Activated CD8-positive, alpha-beta memory T cell treated with anti-CD3 and anti-CD28 coated beads, Interleukin-2, amount 50 U/mL, for 4 hours (primary cell): ENCODE results near the gene GNE.
"Not testable (repeated sequence)": the region's sequence is repeated elsewhere in the genome, so short reads cannot be mapped to it uniquely, and the experiment has no call there.

Source experiments
- DNase-seq: peaks from one replicate; pipeline ENCODE4 v3.0.0-alpha.2; 2020

The GNE gene

DNA sequence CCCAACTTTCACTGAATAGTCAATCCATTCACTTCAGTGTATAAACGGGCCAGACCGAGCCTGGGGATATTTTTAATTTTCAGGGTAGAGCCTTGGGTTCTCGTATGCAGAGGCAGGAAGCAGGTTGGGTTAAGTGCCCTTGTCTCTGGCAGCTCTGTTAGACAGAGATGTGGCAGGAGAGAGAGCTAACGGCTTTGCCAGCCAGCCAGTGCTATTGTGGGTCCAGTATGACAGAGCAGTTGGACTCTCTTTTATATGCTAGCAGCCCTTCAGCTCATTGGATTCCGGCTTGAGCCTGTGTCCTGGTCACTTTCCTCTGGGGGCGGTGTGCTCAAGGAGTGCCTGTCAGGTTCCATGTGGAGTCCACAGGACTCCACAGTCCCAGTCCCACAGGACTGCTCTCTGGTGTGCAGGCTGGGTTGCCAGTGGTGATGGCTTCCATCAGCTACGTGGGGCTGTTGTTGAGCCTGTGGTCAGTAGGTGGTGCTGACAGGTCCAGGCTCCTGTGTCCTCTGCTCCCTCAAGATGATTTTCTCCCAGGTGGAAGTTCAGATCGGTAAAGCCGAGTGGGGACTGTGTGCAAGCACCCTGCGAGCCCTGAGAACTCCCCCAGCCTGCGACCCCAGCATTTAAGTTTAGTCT is 53.2 kb downstream of the GNE start:
- DNase-seq = no peak

GRCh38 chr9:36194326-36195000 is 63.8 kb downstream of the GNE start:
- DNase-seq = no peak

- no peak for DNase-seq
Measured at GRCh38 chr9:36193023-36193422, 65.2 kb downstream of the GNE start.

- DNase-seq = no peak
Measured at GRCh38 chr9:36192196-36192595, 66.1 kb downstream of the GNE start.

- DNase-seq = no peak
Measured at GRCh38 chr9:36191686-36192085, 66.6 kb downstream of the GNE start.

GRCh38 chr9:36191290-36191645 is 67.0 kb downstream of the GNE start:
- peak; percentile 40 for DNase-seq

DNA sequence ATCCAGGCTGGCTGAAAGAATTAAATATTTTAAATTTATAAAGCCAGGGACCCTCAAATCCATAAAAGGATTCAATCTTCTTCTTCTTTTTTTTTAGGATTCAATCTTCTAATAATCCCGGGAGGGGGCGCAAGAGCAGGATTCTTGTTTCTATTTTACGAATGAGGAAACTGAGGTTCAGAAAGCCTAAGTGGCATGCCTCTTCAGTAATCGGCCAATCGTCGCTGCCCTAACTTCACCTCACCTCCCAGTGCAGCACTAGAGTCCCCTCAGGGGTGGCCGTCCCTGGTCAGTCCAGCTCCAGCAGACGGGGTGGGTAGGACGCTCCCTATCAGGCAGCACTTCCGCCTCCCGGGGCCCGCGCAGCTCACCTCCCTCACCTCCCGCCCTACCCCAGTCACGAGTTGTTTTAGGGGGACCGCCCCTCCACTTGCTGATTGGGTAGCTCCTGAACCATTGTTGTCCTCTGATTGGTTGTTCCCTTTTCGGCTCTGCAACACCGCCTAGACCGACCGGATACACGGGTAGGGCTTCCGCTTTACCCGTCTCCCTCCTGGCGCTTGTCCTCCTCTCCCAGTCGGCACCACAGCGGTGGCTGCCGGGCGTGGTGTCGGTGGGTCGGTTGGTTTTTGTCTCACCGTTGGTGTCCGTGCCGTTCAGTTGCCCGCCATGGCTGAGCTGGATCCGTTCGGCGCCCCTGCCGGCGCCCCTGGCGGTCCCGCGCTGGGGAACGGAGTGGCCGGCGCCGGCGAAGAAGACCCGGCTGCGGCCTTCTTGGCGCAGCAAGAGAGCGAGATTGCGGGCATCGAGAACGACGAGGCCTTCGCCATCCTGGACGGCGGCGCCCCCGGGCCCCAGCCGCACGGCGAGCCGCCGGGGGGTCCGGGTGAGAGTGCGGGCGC is 67.6 kb downstream of the GNE start, which contains the start of gene CLTA:
Gene CLTA, plus strand, starts transcription at position 534 of the 902 bp plus-strand sequence. Its CDS starts 136 bp downstream, at position 670.
- DNase-seq = peak; percentile 89

- no peak for DNase-seq
Measured at GRCh38 chr9:36189976-36190375, 68.3 kb downstream of the GNE start.

- DNase-seq = no peak
Measured at GRCh38 chr9:36188212-36188611, 70.0 kb downstream of the GNE start.

- DNase-seq = no peak
Measured at GRCh38 chr9:36187414-36187813, 70.8 kb downstream of the GNE start.

DNA sequence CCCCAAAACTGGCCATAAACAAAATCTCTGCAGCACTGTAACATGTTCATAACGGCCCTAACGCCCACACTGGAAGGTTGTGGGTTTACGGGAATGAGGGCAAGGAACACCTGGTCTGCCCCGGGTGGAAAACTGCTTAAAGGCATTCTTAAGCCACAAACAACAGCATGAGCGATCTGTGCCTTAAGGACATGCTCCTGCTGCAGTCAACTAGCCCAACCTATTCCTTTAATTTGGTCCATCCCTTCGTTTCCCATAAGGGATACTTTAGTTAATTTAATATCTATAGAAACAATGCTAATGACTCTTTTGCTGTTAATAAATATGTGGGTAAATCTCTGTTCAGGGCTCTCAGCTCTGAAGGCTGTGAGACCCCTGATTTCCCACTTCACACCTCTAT is 78.0 kb downstream of the GNE start:
- DNase-seq = not testable (repeated sequence)

GRCh38 chr9:36177571-36177970 is 80.7 kb downstream of the GNE start:
- DNase-seq = no peak

DNA sequence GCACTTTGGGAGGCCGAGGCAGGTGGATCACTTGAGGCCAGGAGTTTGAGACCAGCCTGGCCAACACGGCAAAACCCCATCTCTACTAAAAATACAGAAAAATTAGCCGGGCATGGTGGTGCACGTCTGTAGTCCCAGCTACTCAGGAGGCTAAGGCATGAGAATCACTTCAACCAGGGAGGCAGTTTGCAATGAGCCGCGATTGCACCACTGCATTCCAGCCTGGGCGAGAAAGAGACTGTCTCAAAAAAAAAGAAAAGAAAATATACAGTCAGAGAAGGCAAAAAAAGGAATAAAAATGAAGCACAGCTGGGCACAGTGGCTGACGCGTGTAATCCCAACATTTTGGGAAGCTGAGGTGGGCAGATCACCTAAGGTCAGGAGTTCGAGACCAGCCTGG is 81.8 kb downstream of the GNE start:
- not testable (repeated sequence) for DNase-seq

DNA sequence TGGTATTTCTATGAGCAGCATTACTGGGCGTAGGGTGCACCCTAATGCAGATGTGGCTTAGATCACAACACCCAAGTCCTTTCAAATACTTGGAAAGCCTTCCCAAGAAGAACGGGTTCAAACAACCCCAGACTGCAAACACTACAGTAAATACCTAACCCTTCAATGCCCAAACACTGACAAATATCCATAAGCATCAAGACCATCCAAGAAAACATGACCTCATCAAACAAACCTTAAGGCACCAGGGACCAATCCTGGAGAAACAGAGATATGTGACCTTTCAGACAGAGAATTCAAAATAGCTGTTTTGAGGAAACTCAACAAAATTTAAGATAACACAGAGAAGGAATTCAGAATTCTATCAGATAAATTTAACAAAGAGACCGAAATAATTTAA is 83.0 kb downstream of the GNE start:
- DNase-seq = not testable (repeated sequence)

DNA sequence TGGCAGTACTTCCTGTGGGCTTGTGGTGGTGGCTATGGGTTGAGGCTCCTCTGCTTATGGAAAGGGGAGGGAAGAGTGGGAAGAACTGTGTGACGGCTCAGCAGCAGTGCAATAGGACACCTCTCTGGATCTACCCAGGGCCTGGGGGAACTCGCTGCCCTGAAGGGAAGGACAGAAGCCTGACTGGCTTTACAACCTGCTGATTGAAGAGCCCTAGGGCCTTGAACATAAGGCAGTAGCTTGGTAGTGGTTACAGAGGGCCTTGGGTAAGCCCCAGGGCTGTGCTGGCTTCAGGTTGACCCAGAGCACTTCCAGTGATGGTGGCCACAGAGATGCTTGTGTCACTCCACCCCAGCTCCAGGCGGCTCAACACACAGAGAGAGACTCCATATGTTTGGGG is 83.5 kb downstream of the GNE start:
- DNase-seq = no peak

DNA sequence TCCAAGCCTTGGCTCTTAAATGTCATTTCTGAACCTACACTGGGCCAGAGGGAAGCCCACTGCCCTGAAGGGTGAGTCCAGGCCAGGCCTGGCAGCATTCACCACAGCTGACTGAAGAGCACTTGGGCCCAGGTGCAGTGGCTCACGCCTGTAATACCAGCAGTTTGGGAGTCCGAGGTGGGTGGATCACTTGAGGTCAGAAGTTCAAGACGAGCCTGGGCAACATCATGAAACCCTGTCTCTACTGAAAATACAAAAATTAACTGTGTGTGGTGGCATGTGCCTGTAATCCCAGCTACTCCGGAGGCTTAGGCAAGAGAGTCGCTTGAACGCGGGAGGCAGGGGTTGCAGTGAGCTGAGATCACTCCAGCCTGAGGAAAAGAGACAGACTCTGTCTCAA is 84.0 kb downstream of the GNE start:
- DNase-seq = no peak

DNA sequence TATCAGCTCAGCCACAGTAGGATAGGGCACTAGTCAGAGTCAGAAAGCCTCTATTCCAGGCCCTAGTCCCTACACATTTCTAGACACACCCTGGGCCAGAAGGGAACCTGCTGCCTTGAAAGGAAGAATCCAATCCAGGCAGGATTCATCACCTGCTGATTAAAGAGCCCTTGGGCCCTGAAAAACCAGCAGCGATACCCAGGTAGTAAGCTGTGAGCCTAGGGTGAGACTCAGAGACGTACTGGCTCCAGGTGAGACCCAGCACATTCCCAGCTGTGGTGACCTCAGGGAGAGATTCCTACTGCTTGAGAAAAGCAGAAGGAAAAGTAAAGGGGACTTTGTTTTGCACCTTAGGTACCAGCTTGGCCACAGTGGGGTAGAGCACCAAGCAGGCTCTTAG is 84.4 kb downstream of the GNE start:
- DNase-seq = no peak

DNA sequence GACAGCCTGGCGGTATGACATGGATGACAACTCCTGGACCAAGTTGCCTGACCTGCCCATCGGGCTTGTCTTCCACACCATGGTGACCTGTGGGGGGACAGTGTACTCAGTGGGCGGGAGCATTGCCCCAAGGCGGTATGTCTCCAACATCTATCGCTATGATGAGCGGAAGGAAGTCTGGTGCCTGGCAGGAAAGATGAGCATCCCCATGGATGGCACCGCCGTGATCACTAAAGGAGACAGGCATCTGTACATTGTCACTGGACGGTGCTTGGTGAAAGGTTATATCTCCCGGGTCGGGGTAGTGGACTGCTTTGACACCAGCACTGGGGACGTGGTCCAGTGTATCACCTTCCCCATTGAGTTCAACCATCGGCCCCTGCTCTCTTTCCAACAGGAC is 87.7 kb downstream of the GNE start:
- DNase-seq = no peak

DNA sequence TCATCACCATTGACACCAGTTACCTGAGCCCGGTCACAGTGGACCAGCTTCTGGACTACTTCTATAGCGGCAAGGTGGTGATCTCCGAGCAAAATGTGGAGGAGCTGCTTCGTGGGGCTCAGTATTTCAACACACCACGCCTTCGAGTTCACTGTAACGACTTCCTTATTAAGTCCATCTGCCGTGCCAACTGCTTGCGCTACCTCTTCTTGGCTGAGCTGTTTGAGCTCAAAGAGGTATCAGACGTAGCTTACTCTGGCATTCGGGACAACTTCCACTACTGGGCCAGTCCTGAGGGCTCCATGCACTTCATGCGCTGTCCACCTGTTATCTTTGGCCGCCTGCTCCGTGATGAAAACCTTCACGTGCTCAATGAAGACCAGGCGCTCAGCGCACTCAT is 88.5 kb downstream of the GNE start:
- no peak for DNase-seq

DNA sequence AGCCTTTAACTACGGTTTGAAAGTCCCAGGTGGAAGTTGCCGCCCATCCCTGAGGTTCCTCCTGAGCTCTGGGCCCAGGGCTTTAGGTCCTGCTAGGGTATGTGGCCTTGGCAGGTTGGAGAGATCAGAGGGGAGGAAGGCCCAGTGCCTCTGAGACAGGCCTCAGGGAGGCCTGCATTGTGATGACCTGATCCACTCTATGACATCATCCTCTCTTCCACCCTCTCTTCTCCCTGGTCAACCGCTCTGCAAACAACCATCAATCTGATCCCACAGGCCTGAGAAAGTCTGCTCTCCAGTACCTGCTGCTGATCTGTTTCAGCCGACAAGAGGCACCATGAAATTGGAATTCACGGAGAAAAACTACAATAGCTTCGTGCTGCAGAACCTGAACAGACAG is 89.1 kb downstream of the GNE start, which contains the start of gene CCIN:
Gene CCIN, plus strand, starts transcription at position 223 of the 400 bp plus-strand sequence. Its CDS starts 115 bp downstream, at position 338.
- DNase-seq = no peak

- DNase-seq = peak; percentile 82
Measured at GRCh38 chr9:36166168-36166927, 91.9 kb downstream of the GNE start.

- no peak for DNase-seq
Measured at GRCh38 chr9:36165826-36166167, 92.5 kb downstream of the GNE start.

- DNase-seq = no peak
Measured at GRCh38 chr9:36164989-36165388, 93.3 kb downstream of the GNE start.
